Gastroesophageal sphincter (tissue), 4 donors: ENCODE data around the gene MARK3. TPM values are rescaled to one million over a fixed set of nuclear protein-coding genes. Genes with fewer than 3 reads are reported as not detected.

ENCODE experiments used
- ATAC-seq: fragments of 150-250 bp; one replicate; pipeline ENCODE4 v1.9.1; 2016; ENCODE audit warnings: mild to moderate bottlenecking, moderate library complexity
- H3K27ac ChIP-seq, 4 donors: fragments of 200-600 bp; sonication (generic) in 3 of 4; 1 replicate in 3 of 4; 2 replicates in 1 of 4; pipeline ENCODE4 v1.5.1; 2016 to 2019
- H3K27me3 ChIP-seq: fragments of 200-600 bp; sonication (generic); one replicate; pipeline ENCODE4 v1.5.1; 2019
- H3K36me3 ChIP-seq, 2 donors: fragments of 200-600 bp; sonication (generic); one replicate each; pipeline ENCODE4 v1.5.1; 2019; ENCODE audit warnings: control low read depth in 1 of 2
- H3K4me1 ChIP-seq, 3 donors: fragments of 200-600 bp; sonication (generic); 1 replicate in 2 of 3; 2 replicates in 1 of 3; pipeline ENCODE4 v1.5.1; 2016 to 2019; ENCODE audit warnings: control low read depth in 2 of 3
- H3K4me3 ChIP-seq, 2 donors: fragments of 200-600 bp; sonication (generic); one replicate each; pipeline ENCODE4 v1.5.1; 2019; ENCODE audit warnings: mild to moderate bottlenecking in 1 of 2, moderate library complexity in 1 of 2
- H3K9me3 ChIP-seq, 3 donors: fragments of 200-600 bp; sonication (generic); one replicate each; pipeline ENCODE4 v1.5.1; 2017 to 2019; ENCODE audit warnings: control low read depth in 2 of 3
- EP300 ChIP-seq: sonication (generic); formaldehyde crosslinking; IDR thresholded peaks from one replicate; pipeline ENCODE4 v1.6.1; 2017; ENCODE audit warnings: antibody characterized with exemption, mild to moderate bottlenecking
- POLR2A ChIP-seq, 2 donors: fragments of 450-650 bp; IDR thresholded peaks; one replicate each; pipeline ENCODE4 v1.6.1; 2017; ENCODE audit warnings: antibody characterized with exemption in 2 of 2, mild to moderate bottlenecking in 2 of 2, moderate library complexity in 1 of 2
- POLR2AphosphoS5 ChIP-seq: sonication (generic); formaldehyde crosslinking; IDR thresholded peaks from one replicate; pipeline ENCODE4 v1.6.1; 2017; ENCODE audit warnings: antibody characterized with exemption
- WGBS, 2 donors: methylation state at CpG; one replicate each; pipeline ENCODE4 v1.1.5; 2018; ENCODE audit warnings: low coverage in 1 of 2; 5-methylcytosine and 5-hydroxymethylcytosine counted together
- small RNA-seq, 4 donors: library from RNA; depleted of rRNA; stranded (forward); fragments of <200 nt; gene quantifications; one replicate each; pipeline ENCODE3, GENCODE V24; 2016
- total RNA-seq, 4 donors: library from RNA; depleted of rRNA; stranded (reverse); fragments of >200 nt; gene quantifications; one replicate each; pipeline ENCODE4 v1.1.0, GENCODE V29; 2016
- TF ChIP-seq, protein P1 (sequence below), 4 experiments: fragments of 200-600 bp in 2 of 4; fragments of 450-650 bp in 2 of 4; sonication (generic) in 1 of 4; IDR thresholded peaks; one replicate each; pipeline ENCODE4 v1.5.1; 2017 to 2019; ENCODE audit warnings: antibody characterized with exemption in 4 of 4, mild to moderate bottlenecking in 2 of 4, moderate library complexity in 2 of 4

MARK3 gene
- total RNA-seq, 4 donors from 2014 or later, result 65.1 to 127 (median 70.4) TPM

DNA sequence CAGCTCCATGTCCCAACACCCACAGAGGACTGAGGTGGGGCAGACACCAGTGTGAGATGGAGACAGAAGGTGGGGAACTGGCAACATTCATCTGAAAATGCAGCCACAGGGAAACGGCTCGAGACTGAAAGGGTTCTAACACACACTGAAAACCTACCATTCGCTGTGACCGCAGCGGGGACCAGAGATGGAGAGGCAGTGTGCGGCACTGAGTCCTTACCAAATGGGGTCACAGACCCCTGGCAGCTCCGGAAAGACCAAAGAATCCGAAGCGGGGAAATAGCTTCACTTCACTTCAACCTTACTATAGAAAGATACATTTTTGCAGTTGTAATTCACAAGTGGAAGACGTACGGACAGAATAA, 167.6 kb downstream of the MARK3 start:
- Histone ChIP-seq H3K27ac (peak overlapping the region; percentile 92 to 99 (median 97)), H3K9me3 (no peaks in the 10 kb centered on the region), H3K4me1 (peaks cover 3 to 97% (median 60%) of the 10 kb centered on the region in 3 donors), H3K4me3 (no peak overlapping the region), H3K27me3 (no peaks in the 10 kb centered on the region), H3K36me3 (peaks cover 0 to 3% of the 10 kb centered on the region in 2 donors)
- 77 to 90% methylated on average over 11 of the region's 11 CpGs for WGBS, 2 donors
- no peak for TF ChIP-seq POLR2AphosphoS5
- TF ChIP-seq EP300, result no peak
- TF ChIP-seq POLR2A (IDR thresholded peaks at IDR 0.05), result no peak
- TF ChIP-seq, protein P1, sequence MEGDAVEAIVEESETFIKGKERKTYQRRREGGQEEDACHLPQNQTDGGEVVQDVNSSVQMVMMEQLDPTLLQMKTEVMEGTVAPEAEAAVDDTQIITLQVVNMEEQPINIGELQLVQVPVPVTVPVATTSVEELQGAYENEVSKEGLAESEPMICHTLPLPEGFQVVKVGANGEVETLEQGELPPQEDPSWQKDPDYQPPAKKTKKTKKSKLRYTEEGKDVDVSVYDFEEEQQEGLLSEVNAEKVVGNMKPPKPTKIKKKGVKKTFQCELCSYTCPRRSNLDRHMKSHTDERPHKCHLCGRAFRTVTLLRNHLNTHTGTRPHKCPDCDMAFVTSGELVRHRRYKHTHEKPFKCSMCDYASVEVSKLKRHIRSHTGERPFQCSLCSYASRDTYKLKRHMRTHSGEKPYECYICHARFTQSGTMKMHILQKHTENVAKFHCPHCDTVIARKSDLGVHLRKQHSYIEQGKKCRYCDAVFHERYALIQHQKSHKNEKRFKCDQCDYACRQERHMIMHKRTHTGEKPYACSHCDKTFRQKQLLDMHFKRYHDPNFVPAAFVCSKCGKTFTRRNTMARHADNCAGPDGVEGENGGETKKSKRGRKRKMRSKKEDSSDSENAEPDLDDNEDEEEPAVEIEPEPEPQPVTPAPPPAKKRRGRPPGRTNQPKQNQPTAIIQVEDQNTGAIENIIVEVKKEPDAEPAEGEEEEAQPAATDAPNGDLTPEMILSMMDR (IDR thresholded peaks at IDR 0.05), result no peak
- ATAC-seq, result no peak

Small RNA genes within 50 kb of the gene (small RNA-seq; reads per million reads assigned to genes)
- gene RNU7-160P, result 0 reads per million in 4 donors
- gene SNORA28, result 15.4 to 41.4 (median 21.1) reads per million in 4 donors

Other genes with a start within 250 kb of the MARK3 start
- 100 to 1,000 TPM; 166 to 252 (median 203) TPM for gene EIF5, start 51.2 kb upstream of the MARK3 start, total RNA-seq
- 1,000 to 10,000 TPM in 2 of 4 donors, 100 to 1,000 TPM in 2; 453 to 1,624 (median 922) TPM for gene CKB, start 137.4 kb downstream of the MARK3 start, total RNA-seq
- gene TRMT61A, start 143.8 kb downstream of the MARK3 start, total RNA-seq, result 10 to 100 TPM; 22.5 to 45.2 (median 30.9) TPM
- gene BAG5, start 177.2 kb downstream of the MARK3 start, total RNA-seq, result 10 to 100 TPM; 31.1 to 41.3 (median 38.5) TPM
- 10 to 100 TPM; 25.8 to 41.4 (median 28.4) TPM for gene COA8, start 177.5 kb downstream of the MARK3 start, total RNA-seq
- gene KLC1, start 243.8 kb downstream of the MARK3 start, total RNA-seq, result 100 to 1,000 TPM; 275 to 390 (median 339) TPM